Measurements from ENCODE around the gene KIN.
"Not testable (repeated sequence)": the region's sequence is repeated elsewhere in the genome, so short reads cannot be mapped to it uniquely, and the experiment has no call there.

Gene KIN

GRCh38 chr10:7787857-7788638 lies at the start of gene KIN, which contains the start of gene ATP5F1C:
TSS of gene KIN (minus strand) at chr10:7787993. CDS start at chr10:7787933, 60 bp downstream.
TSS of gene ATP5F1C (plus strand) at chr10:7788177. CDS start at chr10:7788208, 31 bp downstream.
- DNase-seq, result peak; percentile 97 to 98
- Mint-ChIP-seq H3K27ac (no peak within 1 kb of the TSS), H3K9me3 (no peaks in the 10 kb centered on the region), H3K4me3 (no peak within 1 kb of the TSS), H3K27me3 (no peaks in the 10 kb centered on the region), H3K4me1 (peaks cover 37% of the 10 kb centered on the region)
- peak; percentile 96 for ATAC-seq

GRCh38 chr10:7836571-7836970 lies 48.8 kb upstream of the KIN start:
- no peaks in the 10 kb centered on the region for H3K27me3 Mint-ChIP-seq
- ATAC-seq (no peak), DNase-seq (no peak)
- no peaks in the 10 kb centered on the region for H3K9me3 Mint-ChIP-seq
- H3K4me1 Mint-ChIP-seq, result peaks cover 23% of the 10 kb centered on the region
- H3K27ac Mint-ChIP-seq, result no peak overlapping the region
- H3K4me3 Mint-ChIP-seq, result no peak overlapping the region

- no peak for DNase-seq
- no peak for ATAC-seq
- peaks cover 35% of the 10 kb centered on the region for H3K4me1 Mint-ChIP-seq
Measured at GRCh38 chr10:7834262-7834661, 46.5 kb upstream of the KIN start.

GRCh38 chr10:7833210-7833609 lies 45.4 kb upstream of the KIN start:
- ATAC-seq, result no peak
- H3K4me1 Mint-ChIP-seq, result peaks cover 42% of the 10 kb centered on the region
- H3K27me3 Mint-ChIP-seq, result no peaks in the 10 kb centered on the region
- H3K9me3 Mint-ChIP-seq, result no peaks in the 10 kb centered on the region
- DNase-seq, result no peak
- no peak overlapping the region for H3K27ac Mint-ChIP-seq
- H3K4me3 Mint-ChIP-seq, result no peak overlapping the region

More at GRCh38 chr10:7834262-7834661, 46.5 kb upstream of the KIN start:
- no peaks in the 10 kb centered on the region for H3K27me3 Mint-ChIP-seq
- no peak overlapping the region for H3K4me3 Mint-ChIP-seq
- H3K27ac Mint-ChIP-seq, result no peak overlapping the region
- no peaks in the 10 kb centered on the region for H3K9me3 Mint-ChIP-seq

GRCh38 chr10:7832060-7832459 lies 44.3 kb upstream of the KIN start:
- no peak for ATAC-seq
- H3K4me3 Mint-ChIP-seq, result no peak overlapping the region
- DNase-seq, result no peak
- no peaks in the 10 kb centered on the region for H3K27me3 Mint-ChIP-seq
- H3K9me3 Mint-ChIP-seq, result no peaks in the 10 kb centered on the region
- H3K4me1 Mint-ChIP-seq, result peaks cover 49% of the 10 kb centered on the region
- no peak overlapping the region for H3K27ac Mint-ChIP-seq

GRCh38 chr10:7829289-7829834 lies 41.6 kb upstream of the KIN start:
- ATAC-seq, result no peak
- H3K27me3 Mint-ChIP-seq, result no peaks in the 10 kb centered on the region
- H3K4me1 Mint-ChIP-seq, result peaks cover 41% of the 10 kb centered on the region
- no peak for DNase-seq
- H3K4me3 Mint-ChIP-seq, result no peak overlapping the region
- no peak overlapping the region for H3K27ac Mint-ChIP-seq
- H3K9me3 Mint-ChIP-seq, result no peaks in the 10 kb centered on the region

GRCh38 chr10:7826971-7827370 lies 39.2 kb upstream of the KIN start:
- H3K4me1 Mint-ChIP-seq, result peaks cover 31% of the 10 kb centered on the region
- ATAC-seq, result peak; percentile 42
- H3K27me3 Mint-ChIP-seq, result no peaks in the 10 kb centered on the region
- DNase-seq, result no peak
- H3K4me3 Mint-ChIP-seq, result no peak overlapping the region
- H3K27ac Mint-ChIP-seq, result no peak overlapping the region
- H3K9me3 Mint-ChIP-seq, result no peaks in the 10 kb centered on the region

GRCh38 chr10:7824251-7824650 lies 36.5 kb upstream of the KIN start:
- no peak overlapping the region for H3K4me3 Mint-ChIP-seq
- no peaks in the 10 kb centered on the region for H3K9me3 Mint-ChIP-seq
- ATAC-seq (no peak), DNase-seq (no peak)
- no peak overlapping the region for H3K27ac Mint-ChIP-seq
- H3K27me3 Mint-ChIP-seq, result no peaks in the 10 kb centered on the region
- H3K4me1 Mint-ChIP-seq, result peaks cover 40% of the 10 kb centered on the region

- H3K9me3 Mint-ChIP-seq, result no peaks in the 10 kb centered on the region
- peak overlapping the region; percentile 92 to 99 for H3K4me3 Mint-ChIP-seq
- DNase-seq (peak; percentile 12 to 28), ATAC-seq (peak; percentile 55)
- H3K27me3 Mint-ChIP-seq, result no peaks in the 10 kb centered on the region
- peaks cover 37% of the 10 kb centered on the region for H3K4me1 Mint-ChIP-seq
- peak overlapping the region; percentile 94 to 98 for H3K27ac Mint-ChIP-seq
Measured at GRCh38 chr10:7819121-7819460, 31.3 kb upstream of the KIN start.

- H3K27me3 Mint-ChIP-seq, result no peaks in the 10 kb centered on the region
- peak within 1 kb of the TSS; percentile 92 to 99 for H3K4me3 Mint-ChIP-seq
- H3K27ac Mint-ChIP-seq, result peak within 1 kb of the TSS; percentile 94 to 98
- ATAC-seq (peak; percentile 91), DNase-seq (peak; percentile 91 to 94)
- H3K4me1 Mint-ChIP-seq, result peaks cover 37% of the 10 kb centered on the region
- H3K9me3 Mint-ChIP-seq, result no peaks in the 10 kb centered on the region
Measured at GRCh38 chr10:7818295-7819120, 30.7 kb upstream of the KIN start, which contains the start of gene TAF3. TSS of gene TAF3 (plus strand) at chr10:7818505. CDS start at chr10:7818710, 205 bp downstream.

- Mint-ChIP-seq H3K9me3 (no peaks in the 10 kb centered on the region), H3K4me3 (peak overlapping the region; percentile 92 to 99), H3K4me1 (peaks cover 37% of the 10 kb centered on the region), H3K27ac (peak overlapping the region; percentile 94 to 98), H3K27me3 (no peaks in the 10 kb centered on the region)
- DNase-seq (no peak), ATAC-seq (peak; percentile 34)
Measured at GRCh38 chr10:7817984-7818294, 30.1 kb upstream of the KIN start.

GRCh38 chr10:7817576-7817975 lies 29.8 kb upstream of the KIN start:
- Mint-ChIP-seq H3K4me1 (peaks cover 37% of the 10 kb centered on the region), H3K27ac (peak overlapping the region in 1 of 2 donors; percentile 98), H3K9me3 (no peaks in the 10 kb centered on the region), H3K4me3 (peak overlapping the region; percentile 92 to 99), H3K27me3 (no peaks in the 10 kb centered on the region)
- ATAC-seq (no peak), DNase-seq (no peak)

- H3K4me1 Mint-ChIP-seq, result peaks cover 14% of the 10 kb centered on the region
- no peak overlapping the region for H3K27ac Mint-ChIP-seq
- no peak overlapping the region for H3K4me3 Mint-ChIP-seq
- DNase-seq (no peak), ATAC-seq (no peak)
- H3K27me3 Mint-ChIP-seq, result no peaks in the 10 kb centered on the region
- H3K9me3 Mint-ChIP-seq, result no peaks in the 10 kb centered on the region
Measured at GRCh38 chr10:7813481-7813880, 25.7 kb upstream of the KIN start.

GRCh38 chr10:7811743-7812142 lies 23.9 kb upstream of the KIN start:
- not testable (repeated sequence) for H3K4me1 Mint-ChIP-seq, H3K27me3 Mint-ChIP-seq, H3K9me3 Mint-ChIP-seq, DNase-seq, H3K4me3 Mint-ChIP-seq, ATAC-seq
- peak overlapping the region in 1 of 2 donors; percentile 96 for H3K27ac Mint-ChIP-seq

GRCh38 chr10:7811000-7811399 lies 23.2 kb upstream of the KIN start:
- no peak for DNase-seq
- ATAC-seq, result no peak
- no peaks in the 10 kb centered on the region for H3K9me3 Mint-ChIP-seq
- no peak overlapping the region for H3K4me3 Mint-ChIP-seq
- H3K4me1 Mint-ChIP-seq, result no peaks in the 10 kb centered on the region
- H3K27me3 Mint-ChIP-seq, result no peaks in the 10 kb centered on the region
- no peak overlapping the region for H3K27ac Mint-ChIP-seq

- H3K27ac Mint-ChIP-seq, result no peak overlapping the region
- DNase-seq, result no peak
- H3K9me3 Mint-ChIP-seq, result no peaks in the 10 kb centered on the region
- no peaks in the 10 kb centered on the region for H3K4me1 Mint-ChIP-seq
- no peak for ATAC-seq
- no peak overlapping the region for H3K4me3 Mint-ChIP-seq
- no peaks in the 10 kb centered on the region for H3K27me3 Mint-ChIP-seq
Measured at GRCh38 chr10:7810443-7810842, 22.6 kb upstream of the KIN start.
